Fibroblast of villous mesenchyme (primary cell): ENCODE data around the gene SSTR5. TPM values are rescaled to one million over a fixed set of nuclear protein-coding genes. Genes with fewer than 3 reads are reported as not detected.

ENCODE experiments used
- DNase-seq: peaks from one replicate; pipeline ENCODE4 v3.0.0-alpha.2; 2010; ENCODE audit warnings: low read depth
- H3K4me3 ChIP-seq: 2 replicates; pipeline ENCODE4 v1.5.1; 2011; ENCODE audit warnings: low read depth, mild to moderate bottlenecking, low read length
- CTCF ChIP-seq: IDR thresholded peaks from 2 replicates; pipeline ENCODE4 v1.5.1; 2012; ENCODE audit warnings: low read depth, mild to moderate bottlenecking, low read length; ENCODE audit not compliant: insufficient read depth
- total RNA-seq: library from RNA; depleted of rRNA; stranded (reverse); fragments of >200 nt; gene quantifications from 2 replicates; pipeline ENCODE4 v1.2.3, GENCODE V29; 2012

Gene SSTR5
- total RNA-seq, 1 donor = not detected

GRCh38 chr16:1067629-1068028, 4.9 kb upstream of the SSTR5 start:
- no peak overlapping the region for H3K4me3 ChIP-seq
- DNase-seq = no peak
- no peak for TF ChIP-seq CTCF

GRCh38 chr16:1068451-1068850, 4.1 kb upstream of the SSTR5 start:
- DNase-seq = no peak
- H3K4me3 ChIP-seq = no peak overlapping the region
- no peak for TF ChIP-seq CTCF

GRCh38 chr16:1069154-1069553, 3.4 kb upstream of the SSTR5 start:
- DNase-seq = no peak
- TF ChIP-seq CTCF = no peak
- H3K4me3 ChIP-seq = no peak overlapping the region

- H3K4me3 ChIP-seq = no peak overlapping the region
- TF ChIP-seq CTCF = no peak
- no peak for DNase-seq
Measured at GRCh38 chr16:1070084-1070863, 2.3 kb upstream of the SSTR5 start.

GRCh38 chr16:1070864-1071408, 1.6 kb upstream of the SSTR5 start:
- DNase-seq = no peak
- no peak for TF ChIP-seq CTCF
- no peak overlapping the region for H3K4me3 ChIP-seq

- TF ChIP-seq CTCF = no peak
- no peak for DNase-seq
- no peak overlapping the region for H3K4me3 ChIP-seq
Measured at GRCh38 chr16:1071561-1072225, 854 bp upstream of the SSTR5 start.
